K562 (cell line): ENCODE results near the gene PCSK7. TPM values are rescaled to one million over a fixed set of nuclear protein-coding genes. Genes with fewer than 3 reads are reported as not detected.

ENCODE experiments used
- BHLHE40 ChIP-seq: IDR thresholded peaks from 2 replicates; pipeline ENCODE4 v1.6.1; 2011; ENCODE audit warnings: low read length, improper control_type of control experiment
- BRD4 ChIP-seq: fragments of 200-600 bp; sonication (generic); IDR thresholded peaks from 2 replicates; pipeline ENCODE4 v1.6.1; 2017; ENCODE audit warnings: inconsistent platforms
- ETV1 ChIP-seq: fragments of 450-650 bp; conservative IDR thresholded peaks from 2 replicates; pipeline ENCODE4 v1.6.1; 2016; ENCODE audit warnings: missing genetic modification characterization, control low read depth, low read depth, missing compliant biosample characterization
- HDAC1 ChIP-seq, 2 experiments: fragments of 450-650 bp; IDR thresholded peaks; 2 replicates each; pipeline ENCODE4 v1.6.1; 2016 to 2017; ENCODE audit warnings: inconsistent platforms in 1 of 2, mild to moderate bottlenecking in 1 of 2, moderate library complexity in 1 of 2
- JUND ChIP-seq, 2 experiments: IDR thresholded peaks; 2 replicates in 1 of 2; 3 replicates in 1 of 2; pipeline ENCODE4 v1.6.1; 2011; ENCODE audit warnings: borderline replicate concordance in 2 of 2, low read depth in 2 of 2, low read length in 2 of 2, improper control_type of control experiment in 1 of 2, missing biosample characterization in 1 of 2, missing genetic modification characterization in 1 of 2, missing genetic modification reagents in 1 of 2
- L3MBTL2 ChIP-seq: fragments of 450-650 bp; IDR thresholded peaks from 2 replicates; pipeline ENCODE4 v1.6.1; 2016; ENCODE audit warnings: mild to moderate bottlenecking, moderate library complexity
- MIER1 ChIP-seq: fragments of 450-650 bp; IDR thresholded peaks from 2 replicates; pipeline ENCODE4 v1.6.1; 2016; ENCODE audit warnings: antibody characterized with exemption, mild to moderate bottlenecking, low read depth
- NCOR1 ChIP-seq: fragments of 450-650 bp; IDR thresholded peaks from 2 replicates; pipeline ENCODE4 v1.6.1; 2016; ENCODE audit warnings: mild to moderate bottlenecking, moderate library complexity
- PURB ChIP-seq: sonication (generic); formaldehyde crosslinking; IDR thresholded peaks from 2 replicates; pipeline ENCODE4 v1.9.0; 2021; ENCODE audit warnings: low read depth, mild to moderate bottlenecking, missing genetic modification reagents
- RAD21 ChIP-seq, 2 experiments: fragments of 250-450 bp in 1 of 2; fragments of 450-650 bp in 1 of 2; sonication (Bioruptor Pico) in 1 of 2; formaldehyde crosslinking in 1 of 2; IDR thresholded peaks in 1 of 2; conservative IDR thresholded peaks in 1 of 2; 2 replicates each; pipeline versions ENCODE4 v1.4.0 to v1.8.0; 2020 to 2022; ENCODE audit warnings: mild to moderate bottlenecking in 2 of 2, moderate library complexity in 1 of 2
- ZNF518B ChIP-seq: fragments of 250-450 bp; sonication (Bioruptor Pico); IDR thresholded peaks from 2 replicates; pipeline ENCODE4 v1.5.0; 2021; ENCODE audit warnings: mild to moderate bottlenecking, moderate library complexity
- ZNF79 ChIP-seq: fragments of 250-450 bp; sonication (Bioruptor Pico); IDR thresholded peaks from 2 replicates; pipeline ENCODE4 v1.4.0; 2020; ENCODE audit warnings: low read depth, mild to moderate bottlenecking, moderate library complexity
- polyA plus RNA-seq, 8 experiments: library from polyadenylated mRNA; depleted of rRNA in 4 of 8; stranded (reverse) in 5 of 8; unstranded in 3 of 8; fragments of >200 nt; fragmentation: Nextera tagmentation in 2 of 8; fragmentation: Illumina TruSeq in 1 of 8; extraction: Ambion mirVana in 2 of 8; extraction: Trizol in 1 of 8; gene quantifications; 2 replicates each; pipeline versions ENCODE4 v1.2.1 to v1.2.3, GENCODE V29; 2011 to 2014; ENCODE audit warnings: inconsistent platforms in 1 of 8, missing spikeins in 1 of 8
- total RNA-seq, 7 experiments: library from RNA; depleted of rRNA in 6 of 7; stranded (reverse); fragments of >200 nt in 6 of 7; fragmentation: Illumina TruSeq in 2 of 7; extraction: Trizol in 2 of 7; gene quantifications; 2 replicates each; pipeline versions ENCODE4 v1.2.1 to v1.2.3, GENCODE V29; 2011 to 2021; ENCODE audit warnings: low replicate concordance in 1 of 7
- TF ChIP-seq, protein P1 (sequence below), 2 experiments: fragments of 450-650 bp; IDR thresholded peaks; 2 replicates each; pipeline ENCODE4 v1.6.1; 2016; ENCODE audit warnings: mild to moderate bottlenecking in 2 of 2, borderline replicate concordance in 1 of 2, low read depth in 1 of 2, moderate library complexity in 1 of 2

The PCSK7 gene
- total and polyA plus RNA-seq, 9 of the 15 experiments (the other 6 are each of a cell fraction or from before 2014, with no cell fraction given) = 3.1 to 29.2 (median 15.6) TPM

GRCh38 chr11:117172724-117173421 lies 59.0 kb downstream of the PCSK7 start (continued):
- TF ChIP-seq, protein P1, sequence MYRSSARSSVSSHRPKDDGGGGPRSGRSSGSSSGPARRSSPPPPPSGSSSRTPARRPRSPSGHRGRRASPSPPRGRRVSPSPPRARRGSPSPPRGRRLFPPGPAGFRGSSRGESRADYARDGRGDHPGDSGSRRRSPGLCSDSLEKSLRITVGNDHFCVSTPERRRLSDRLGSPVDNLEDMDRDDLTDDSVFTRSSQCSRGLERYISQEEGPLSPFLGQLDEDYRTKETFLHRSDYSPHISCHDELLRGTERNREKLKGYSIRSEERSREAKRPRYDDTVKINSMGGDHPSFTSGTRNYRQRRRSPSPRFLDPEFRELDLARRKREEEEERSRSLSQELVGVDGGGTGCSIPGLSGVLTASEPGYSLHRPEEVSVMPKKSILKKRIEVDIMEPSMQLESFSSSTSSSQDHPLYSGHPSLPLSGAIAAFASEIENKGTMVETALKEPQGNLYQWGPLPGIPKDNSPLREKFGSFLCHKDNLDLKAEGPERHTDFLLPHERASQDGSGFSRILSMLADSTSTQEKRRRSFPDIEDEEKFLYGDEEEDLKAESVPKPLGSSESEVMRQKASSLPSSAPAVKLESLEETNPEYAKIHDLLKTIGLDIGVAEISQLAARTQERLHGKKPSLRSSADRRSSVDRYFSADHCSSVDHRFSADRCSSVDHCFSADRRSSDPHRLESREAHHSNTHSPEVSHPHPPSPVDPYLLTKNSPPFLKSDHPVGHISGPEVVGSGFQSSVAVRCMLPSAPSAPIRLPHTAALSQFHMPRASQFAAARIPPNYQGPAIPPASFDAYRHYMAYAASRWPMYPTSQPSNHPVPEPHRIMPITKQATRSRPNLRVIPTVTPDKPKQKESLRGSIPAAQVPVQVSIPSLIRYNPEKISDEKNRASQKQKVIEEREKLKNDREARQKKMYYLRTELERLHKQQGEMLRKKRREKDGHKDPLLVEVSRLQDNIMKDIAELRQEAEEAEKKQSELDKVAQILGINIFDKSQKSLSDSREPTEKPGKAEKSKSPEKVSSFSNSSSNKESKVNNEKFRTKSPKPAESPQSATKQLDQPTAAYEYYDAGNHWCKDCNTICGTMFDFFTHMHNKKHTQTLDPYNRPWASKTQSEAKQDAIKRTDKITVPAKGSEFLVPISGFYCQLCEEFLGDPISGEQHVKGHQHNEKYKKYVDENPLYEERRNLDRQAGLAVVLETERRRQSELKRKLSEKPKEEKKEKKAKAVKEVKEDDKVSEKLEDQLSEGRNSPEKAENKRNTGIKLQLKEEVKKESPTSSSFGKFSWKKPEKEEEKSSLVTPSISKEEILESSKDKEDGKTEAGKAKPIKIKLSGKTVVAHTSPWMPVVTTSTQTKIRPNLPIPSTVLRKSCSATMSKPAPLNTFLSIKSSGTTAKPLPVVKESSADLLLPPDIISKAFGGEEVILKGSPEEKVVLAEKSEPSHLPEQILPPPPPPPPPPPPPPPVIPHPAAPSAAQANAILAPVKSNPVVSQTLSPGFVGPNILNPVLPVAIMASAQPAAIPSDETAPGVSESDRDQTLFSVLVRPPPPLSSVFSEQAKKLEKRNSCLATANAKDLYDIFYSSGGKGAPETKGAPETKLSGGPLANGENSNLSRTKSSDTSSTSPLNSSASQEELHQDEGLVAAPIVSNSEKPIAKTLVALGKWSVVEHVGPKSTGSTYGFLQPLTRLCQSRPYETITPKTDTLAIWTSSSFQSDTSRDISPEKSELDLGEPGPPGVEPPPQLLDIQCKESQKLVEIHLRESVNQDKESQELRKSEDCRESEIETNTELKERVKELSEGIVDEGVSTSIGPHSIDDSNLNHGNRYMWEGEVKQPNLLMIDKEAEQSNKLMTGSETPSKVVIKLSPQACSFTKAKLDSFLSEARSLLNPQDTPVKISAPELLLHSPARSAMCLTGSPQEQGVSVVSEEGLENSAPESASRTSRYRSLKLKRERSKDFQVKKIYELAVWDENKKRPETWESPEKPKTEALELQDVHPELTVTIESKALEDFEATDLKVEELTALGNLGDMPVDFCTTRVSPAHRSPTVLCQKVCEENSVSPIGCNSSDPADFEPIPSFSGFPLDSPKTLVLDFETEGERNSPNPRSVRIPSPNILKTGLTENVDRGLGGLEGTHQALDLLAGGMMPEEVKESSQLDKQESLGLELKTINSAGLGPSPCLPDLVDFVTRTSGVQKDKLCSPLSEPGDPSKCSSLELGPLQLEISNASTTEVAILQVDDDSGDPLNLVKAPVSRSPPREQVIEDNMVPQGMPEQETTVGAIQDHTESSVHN (IDR thresholded peaks at IDR 0.05; ENCODE audit: borderline replicate concordance in 1 of 2, low read depth in 1 of 2) = peak in 1 of 2 experiments; percentile 70; a peak in 1 of 4 replicates
- TF ChIP-seq ZNF518B (CRISPR knock-in tag) = no peak
- TF ChIP-seq ZNF79 (CRISPR knock-in tag) = no peak
- no peak for TF ChIP-seq MIER1
- TF ChIP-seq ETV1 (tag) = peak; percentile 78
- TF ChIP-seq PURB = no peak
- 0 out of 4 replicates have a peak, but pooled peaks of 1 of the 2 experiments have one; percentile 7 for TF ChIP-seq RAD21 (CRISPR knock-in tag; conservative IDR thresholded peaks at IDR 0.05 in 1 of 2, IDR thresholded peaks at IDR 0.05 in 1 of 2)
- no peak for TF ChIP-seq BRD4
- peak; percentile 76; the same call in 1 of the 2 replicates for TF ChIP-seq JUND (IDR thresholded peaks at IDR 0.05; ENCODE audit: borderline replicate concordance, low read depth, low read length)
- TF ChIP-seq JUND (tag; IDR thresholded peaks at IDR 0.05; ENCODE audit: borderline replicate concordance, low read depth, low read length) = peak; percentile 36; the same call in 1 of the 3 replicates
- TF ChIP-seq L3MBTL2 = peak; percentile 54
- TF ChIP-seq NCOR1 = peak; percentile 64; the same call in 1 of the 2 replicates
- TF ChIP-seq HDAC1 (IDR thresholded peaks at IDR 0.05) = peak in 1 of 2 experiments; percentile 89; a peak in 2 of 4 replicates
- peak; percentile 77 for TF ChIP-seq BHLHE40
